ENCODE measurements around the gene TSPO. TPM values are rescaled to one million over a fixed set of nuclear protein-coding genes. Genes with fewer than 3 reads are reported as not detected.

TSPO gene
- total RNA-seq, 1 experiment from 2014 or later, result 187 TPM

DNA sequence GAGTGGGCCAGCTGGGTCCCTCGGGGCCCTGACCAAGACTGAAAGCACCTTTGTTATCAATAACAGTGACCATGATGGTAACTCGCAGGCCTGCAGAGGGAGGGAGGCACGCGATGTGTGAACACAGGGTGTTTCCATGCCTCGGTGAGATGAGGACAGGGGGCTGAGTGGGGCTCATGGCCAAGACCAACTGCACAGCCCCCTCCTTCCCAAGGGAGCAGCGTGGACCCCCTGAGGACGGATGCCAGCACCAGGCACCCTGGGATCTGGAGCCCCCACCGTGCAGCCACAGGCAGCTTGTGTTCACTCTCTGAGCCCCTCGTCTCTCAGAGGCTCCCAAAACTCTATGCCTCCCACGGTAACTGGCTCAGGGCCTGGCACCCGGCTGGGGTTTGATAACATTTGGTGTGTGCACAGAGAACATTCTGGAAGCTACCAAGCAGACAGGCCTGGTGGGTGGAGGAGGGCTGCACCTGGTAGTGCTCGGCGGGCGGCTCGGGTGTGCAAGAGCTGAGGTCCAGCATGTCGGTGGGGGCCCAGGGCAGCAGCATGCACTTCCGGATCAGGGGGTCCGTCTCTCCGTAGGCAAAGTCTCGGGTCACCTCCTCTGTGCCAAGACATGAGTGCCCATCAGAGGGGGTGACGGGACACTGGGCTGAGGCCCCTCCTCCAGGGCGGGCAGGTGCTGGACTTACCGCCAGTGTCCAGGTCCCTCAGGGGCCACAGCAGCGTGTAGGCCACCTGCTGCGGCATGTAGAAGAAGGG, 28.0 kb downstream of the TSPO start:
- no peak for DNase-seq (ENCODE audit: low spot score)

DNA sequence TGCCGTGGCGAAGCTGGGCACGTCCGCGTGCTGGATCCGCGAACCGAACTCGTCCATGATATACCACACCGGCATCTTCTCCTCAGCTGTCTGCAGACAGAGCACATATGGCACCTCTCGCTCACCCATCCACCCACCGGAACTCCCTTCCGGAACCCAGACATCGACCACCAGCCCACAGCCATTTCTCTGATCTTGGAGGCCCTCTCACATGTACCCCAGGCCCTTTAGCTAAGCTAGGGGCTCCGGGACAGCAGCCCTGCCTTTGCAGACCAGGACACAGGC, 28.5 kb downstream of the TSPO start:
- no peak for DNase-seq (ENCODE audit: low spot score)

DNA sequence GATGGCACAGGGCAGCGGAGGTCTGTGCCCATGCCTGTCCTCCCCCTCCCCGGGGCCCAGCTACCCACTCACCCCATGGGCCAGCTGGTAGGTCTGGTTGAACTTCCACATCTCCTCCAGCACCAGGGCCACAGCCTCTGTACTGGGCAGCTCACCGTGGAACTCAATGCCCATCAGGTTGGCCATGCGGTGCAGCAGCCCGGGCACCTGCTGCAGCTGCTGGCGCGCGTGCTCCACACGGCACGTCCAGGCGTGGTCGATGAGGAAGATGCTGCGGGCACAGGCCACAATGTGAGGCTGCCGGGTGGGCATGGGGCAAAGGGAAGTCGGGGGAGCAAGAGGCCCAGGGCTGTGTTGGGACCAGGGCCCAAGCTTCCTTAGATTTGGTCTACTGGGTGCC, 29.3 kb downstream of the TSPO start:
- DNase-seq (ENCODE audit: low spot score), result no peak

DNA sequence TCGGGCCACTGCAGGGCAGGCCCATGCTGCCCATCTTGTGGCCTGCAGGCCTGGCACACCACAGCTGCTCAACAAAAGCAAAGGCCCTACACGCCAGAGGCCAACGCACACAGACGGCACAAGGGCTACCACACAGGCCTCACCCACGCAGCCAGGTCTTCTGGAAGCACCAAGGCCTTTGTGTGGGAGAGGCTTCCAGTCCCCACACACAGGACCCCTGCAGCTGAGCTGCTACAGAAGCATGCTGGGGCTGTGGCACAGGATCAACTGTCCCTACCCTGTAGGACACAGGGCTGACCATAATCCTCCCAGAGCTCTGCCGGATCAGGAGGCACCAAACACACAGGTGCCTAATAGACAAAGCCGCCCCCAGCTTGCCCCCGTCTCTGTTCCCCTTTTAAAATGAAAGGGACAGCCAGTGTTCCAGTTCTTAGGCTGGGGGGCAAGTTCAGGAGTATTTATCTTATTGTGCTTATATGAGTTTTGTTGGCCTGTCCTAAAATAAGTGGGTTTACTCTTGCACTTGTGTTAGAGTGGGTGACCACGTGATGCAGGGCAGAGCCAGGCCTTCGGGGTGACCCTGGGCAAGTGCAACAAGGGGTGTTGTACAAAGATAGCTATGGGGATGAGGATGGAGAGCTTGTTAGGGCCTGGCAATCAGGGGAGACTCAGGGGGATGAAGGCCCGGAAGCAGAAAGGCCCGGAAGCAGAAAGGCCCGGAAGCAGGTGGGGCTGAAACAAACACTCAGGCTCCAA, 30.1 kb downstream of the TSPO start:
- DNase-seq (ENCODE audit: low spot score), result no peak

DNA sequence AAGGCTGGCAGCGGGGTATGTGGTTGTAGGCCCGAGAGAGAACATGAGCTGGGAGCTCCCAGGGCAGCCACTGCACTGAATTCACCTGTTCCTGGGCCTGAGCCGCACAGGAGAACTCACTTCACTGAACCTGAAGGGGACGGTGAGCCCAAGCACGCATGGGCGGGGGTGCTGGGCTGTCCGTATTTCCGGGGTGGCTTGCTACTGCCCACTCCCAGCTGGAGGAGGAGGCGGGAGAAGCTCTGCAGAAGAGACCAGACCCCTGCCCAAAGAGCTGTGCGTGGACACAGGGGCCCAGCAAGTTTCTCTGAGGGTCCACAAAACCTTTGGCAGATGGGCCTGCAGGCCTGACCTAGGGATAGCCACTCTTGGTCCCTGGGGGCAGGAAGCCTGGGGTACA, 30.8 kb downstream of the TSPO start:
- no peak for DNase-seq (ENCODE audit: low spot score)

DNA sequence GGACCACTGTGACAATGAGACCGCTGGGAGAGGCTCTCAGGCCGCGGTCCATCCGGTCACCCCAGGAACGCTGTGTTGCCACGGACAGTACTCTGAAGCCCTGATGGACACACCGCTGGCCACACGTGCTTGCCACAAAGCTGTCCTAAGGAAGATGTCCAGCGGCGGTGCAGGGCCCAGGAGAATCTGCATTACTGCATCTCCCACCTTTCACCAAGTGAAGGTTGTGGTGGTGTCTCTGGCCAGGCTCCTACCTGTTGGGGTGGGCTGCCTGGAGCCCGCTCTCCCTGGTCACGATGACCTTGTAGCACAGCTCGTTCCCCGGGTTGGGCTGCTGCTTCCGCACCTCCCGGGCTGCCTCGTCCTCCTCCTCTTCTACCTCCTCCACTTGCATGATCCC, 31.4 kb downstream of the TSPO start:
- no peak for DNase-seq (ENCODE audit: low spot score)

DNA sequence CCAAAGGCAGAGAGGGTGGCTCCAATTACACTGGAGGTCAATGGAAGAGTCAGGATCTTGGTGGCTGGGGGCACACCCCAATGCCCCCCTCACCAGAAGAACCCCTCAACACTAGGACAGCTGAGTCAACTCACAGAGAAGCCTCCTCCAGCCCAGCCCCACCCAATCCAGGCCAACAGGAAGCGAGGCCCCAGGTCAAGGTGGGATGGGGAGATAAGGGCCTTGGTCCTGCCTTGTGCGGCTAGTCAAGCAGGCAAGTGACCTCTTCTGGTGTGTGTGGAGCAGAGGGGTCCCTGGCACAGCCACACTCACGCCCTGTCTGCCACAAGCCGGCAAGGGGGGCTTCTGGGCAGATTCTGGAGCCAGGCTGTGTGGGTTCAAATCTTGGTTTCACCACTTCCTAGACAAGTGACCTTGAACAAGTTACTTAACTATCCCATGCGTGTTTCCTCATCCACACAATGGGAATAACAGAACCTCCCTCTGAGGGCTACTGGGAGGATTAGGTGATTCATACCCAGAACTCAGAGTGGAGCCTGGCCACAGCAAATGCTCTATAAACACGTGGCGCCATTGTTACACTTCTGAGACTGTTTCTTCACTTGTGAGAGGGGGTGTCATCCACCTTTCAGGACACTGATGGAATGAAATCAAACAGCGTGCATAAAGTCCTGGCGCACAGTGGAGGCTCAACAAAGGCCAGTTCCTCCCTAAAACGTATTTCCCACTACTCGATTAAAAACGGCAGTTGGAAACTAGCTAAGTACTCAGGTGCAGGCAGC, 32.3 kb downstream of the TSPO start:
- DNase-seq (ENCODE audit: low spot score), result peak; percentile 48

DNA sequence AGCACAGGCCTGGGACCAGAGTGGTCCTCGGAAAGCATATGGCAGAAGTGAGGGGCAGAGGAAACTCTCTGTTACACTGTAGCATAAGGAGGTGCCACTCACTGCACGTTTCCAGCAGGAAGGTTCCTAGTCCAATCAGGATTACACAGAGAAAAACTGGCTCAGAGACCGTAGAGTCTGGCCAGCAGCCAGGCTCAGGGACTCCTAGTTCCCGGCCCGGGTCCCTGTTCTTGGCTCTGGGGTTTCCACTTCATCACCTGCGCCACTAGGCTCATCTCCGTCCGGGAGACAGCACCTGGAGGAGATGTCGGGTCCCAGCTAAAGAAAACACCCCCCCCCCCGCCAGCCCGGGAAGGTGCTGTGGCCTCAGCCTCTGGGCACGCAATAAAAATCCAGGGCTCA, 34.5 kb downstream of the TSPO start:
- no peak for DNase-seq (ENCODE audit: low spot score)

DNA sequence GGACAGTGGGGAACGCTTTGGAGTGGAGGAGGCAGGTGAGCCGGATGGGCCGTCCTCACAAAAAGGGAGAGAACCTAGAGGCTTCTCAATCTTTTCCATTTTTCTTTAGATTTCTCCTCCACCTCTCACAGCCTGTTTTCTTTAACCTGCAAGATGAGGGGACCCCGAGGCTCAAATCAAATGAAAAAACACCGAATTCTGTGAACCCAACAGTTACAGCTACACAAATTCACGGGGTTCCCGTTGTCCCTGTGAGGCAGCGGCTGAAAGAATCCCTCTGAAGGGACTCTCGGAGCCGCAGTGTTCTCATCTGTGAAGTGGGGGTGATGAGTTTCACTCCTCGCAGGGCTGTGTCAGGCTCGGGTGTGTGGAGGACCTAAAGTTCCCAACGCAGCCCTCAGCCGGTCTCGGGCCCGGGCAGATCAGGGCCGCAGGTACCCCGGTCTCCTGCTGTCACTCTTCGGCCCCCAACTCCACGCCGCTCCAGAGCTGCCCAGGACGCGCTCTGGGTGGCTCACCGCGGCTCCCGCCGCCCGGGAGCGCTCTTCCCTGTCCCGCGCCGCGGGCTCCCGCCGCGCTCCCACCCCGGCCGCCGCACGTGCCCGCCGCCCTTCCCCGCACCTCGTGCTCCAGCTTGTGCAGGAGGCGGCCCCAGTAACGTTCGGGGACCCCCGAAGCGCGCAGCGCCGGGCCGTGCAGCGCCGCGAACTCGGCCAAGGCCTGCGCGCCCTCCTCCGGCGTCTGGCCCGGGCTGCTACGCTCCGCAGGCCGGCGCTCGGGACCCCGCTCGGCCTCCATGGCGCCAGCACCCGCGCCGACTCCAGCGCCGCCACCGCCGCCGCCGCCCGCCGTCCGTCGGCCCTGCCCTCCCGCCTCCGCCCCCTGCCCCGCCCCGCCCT, 35.2 kb downstream of the TSPO start, which contains the start of gene TTLL12:
TTLL12 (minus strand) TSS at position 863 of the 899 bp plus-strand sequence; CDS start at position 798, 65 bp downstream.
- no peak for DNase-seq (ENCODE audit: low spot score)

DNA sequence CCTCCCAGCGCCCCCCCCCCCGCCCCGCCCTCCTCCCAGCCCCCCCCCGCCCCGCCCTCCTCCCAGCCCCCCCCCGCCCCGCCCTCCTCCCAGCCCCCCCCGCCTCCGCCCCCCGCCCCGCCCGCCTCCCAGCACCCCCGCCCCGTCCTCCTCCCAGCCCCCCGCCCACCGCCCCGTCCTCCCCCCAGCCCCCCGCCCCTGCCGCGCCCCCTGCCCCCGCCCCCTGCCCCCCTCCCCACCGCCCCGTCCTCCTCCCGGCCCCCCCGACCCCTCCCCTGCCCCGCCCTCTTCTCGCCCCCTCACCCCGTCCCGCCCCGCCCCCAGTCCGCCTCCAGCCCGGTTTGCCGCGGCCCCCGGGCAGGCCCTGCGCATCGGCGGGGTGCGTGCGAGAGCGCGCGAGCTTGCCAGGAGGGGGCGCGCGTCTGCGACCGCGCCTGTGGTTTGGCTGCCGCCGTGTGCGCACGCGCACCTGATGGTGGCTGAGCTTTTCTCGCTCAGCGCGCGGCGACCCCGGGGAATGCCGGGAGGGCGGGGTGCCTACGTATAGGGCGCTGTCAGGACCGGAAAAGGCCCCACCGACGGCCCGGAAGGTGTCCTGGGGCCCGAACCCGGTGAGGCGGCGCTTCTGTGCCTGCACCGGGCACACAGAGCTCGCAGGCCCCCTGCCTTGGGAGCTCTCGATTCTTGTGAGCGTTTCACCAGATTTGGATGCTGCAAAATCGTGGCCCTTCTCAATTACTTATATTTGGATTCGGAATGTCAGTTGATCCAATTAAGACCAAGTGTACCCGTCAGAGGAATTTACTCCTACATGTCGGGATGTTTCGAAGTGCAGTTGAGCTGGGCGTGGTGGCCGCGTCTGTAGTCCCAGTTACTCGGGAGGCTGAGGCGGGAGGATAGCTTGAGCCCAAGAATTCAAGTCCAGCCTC, 36.1 kb downstream of the TSPO start:
- peak; percentile 90 for DNase-seq (ENCODE audit: low spot score)

DNA sequence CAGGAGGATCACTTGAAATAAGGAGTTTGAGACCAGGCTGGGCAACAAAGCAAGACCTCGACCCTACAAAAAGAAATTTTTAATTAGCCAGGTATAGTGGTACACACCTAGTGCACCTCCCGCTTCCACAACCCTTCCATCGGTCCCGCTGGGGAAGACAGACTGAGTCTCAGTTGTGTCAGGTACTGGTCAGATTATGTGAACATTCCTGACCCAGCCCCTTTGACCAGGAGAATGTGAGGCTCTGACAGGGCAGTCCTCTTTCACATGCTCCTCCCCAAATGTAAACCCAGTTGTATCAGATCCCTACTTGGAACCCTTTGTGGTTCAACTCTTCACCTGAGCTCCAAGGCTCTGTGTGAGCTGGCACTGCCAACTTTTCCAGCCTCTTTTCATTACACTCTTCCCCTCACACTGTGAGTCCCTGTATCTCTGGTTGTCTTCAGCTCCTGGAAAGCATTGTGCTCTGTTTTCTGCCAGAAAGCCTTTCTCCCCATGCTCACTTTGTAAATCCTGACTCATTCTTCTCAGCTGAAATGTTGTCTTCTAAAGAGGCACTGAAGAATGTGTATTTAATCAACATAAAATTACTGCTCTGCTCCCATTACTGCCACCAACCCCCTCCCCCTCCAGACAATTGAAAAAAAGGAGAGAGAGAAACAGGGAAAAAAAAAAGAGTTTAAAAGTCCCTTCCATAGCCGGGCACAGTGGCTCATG, 37.6 kb downstream of the TSPO start:
- DNase-seq (ENCODE audit: low spot score), result no peak

DNA sequence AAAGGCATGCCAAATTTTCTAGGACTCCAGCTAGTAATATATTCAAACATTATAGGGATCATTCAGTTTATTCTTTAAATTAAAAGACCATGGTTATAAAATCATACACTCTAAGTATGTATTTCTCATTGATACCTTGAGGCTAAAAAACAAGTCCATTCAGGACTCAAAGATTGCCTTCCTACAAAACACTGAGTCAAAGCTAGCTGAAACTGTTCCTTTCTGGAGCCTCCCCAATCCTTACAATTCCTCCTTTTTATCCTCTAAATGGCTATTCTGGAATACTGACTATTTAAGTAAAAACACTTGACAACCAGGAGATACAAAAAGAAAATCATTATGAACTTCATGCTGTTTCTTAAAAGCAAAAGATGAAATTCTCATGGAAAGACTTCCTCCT, 40.5 kb downstream of the TSPO start:
- no peak for DNase-seq (ENCODE audit: low spot score)

DNA sequence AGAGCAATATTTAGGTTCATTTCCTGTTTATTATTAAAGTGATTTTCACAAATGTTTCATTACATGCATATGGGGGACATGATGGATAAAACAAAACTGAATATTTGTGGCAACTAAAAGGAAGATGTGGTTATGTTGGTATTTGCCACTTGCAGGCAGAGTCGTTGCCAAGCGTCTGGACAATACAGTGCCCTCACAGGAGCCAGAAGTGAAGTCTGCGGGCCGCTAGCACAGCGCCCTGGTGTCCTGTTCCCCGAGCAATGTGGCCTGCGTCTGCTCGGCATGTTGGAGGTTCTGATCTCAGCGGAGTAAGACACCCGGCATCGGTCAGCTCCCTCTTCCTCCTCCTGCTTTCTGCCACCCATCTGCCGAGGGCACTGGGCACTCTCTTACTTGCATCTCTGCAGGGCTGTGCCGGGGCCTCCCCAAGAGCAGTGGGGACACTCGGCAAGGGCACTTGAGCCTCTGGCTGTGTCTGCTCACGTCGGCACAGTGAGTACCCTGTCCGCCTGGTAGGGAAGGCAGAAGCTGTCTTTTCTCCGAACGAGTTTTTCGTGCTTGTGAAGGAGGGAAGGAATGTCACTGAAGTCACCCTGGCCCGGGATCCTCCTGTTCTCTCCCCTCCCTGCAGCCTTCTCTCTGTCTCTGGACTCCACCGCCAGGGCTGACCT, 46.0 kb downstream of the TSPO start:
- DNase-seq (ENCODE audit: low spot score), result peak; percentile 70

DNA sequence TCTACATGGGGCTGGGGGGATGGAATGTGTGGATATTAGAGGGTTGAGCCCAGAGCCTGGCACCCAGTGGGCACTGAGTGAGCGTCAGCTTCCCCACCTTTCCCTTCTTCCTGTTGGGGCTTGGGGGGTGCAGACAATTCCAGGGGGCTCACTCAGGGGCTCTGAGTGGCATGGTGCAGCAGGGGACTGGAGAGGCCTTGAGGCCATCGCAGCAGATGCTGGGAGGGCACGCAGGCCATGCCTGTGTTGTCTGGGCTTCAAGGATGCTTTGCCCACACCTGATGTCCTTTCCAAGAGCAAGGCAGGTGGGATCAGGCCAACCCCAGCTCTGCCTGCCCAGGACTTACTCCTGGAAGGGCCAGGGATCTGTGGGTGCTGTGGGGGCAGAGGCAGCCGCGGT, 46.8 kb downstream of the TSPO start:
- no peak for DNase-seq (ENCODE audit: low spot score)

DNA sequence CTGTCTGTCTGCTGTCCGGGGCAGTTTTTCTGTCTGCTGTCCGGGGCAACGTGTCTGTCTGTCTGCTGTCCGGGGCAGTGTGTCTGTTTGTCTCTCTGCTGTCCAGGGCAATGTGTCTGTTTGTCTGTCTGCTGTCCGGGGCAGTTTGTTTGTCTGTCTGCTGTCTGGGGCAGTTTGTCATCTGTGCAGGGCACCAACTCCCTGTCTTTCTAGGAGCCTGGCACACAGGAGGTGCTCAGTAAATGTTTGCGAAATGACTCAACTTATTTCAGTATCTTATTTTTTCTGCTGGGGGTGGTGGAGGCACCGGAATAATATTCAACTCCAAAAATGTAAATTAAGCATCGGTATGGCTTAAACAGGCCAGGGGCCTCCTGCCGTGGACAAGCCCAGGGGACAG, 47.6 kb downstream of the TSPO start:
- no peak for DNase-seq (ENCODE audit: low spot score)

DNA sequence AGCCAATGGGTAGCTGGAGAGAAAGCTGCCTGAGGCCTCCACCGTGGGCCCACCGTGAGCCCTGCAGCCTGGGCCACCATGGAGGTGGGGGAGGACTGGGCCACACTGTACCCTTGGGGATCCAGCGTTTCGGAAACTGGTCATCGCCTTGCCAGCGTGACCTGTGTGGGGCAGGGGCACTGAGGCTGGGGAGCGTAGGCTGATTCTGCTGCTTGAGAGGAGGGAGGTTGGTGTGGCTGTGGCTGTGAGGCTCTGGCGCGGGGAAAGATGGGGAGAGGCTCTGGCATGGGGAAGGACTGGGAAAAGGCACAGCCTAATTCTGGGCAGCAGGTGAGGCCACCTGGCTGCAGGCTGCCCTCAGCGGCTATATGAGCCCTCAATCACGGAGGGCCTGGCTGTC, 48.2 kb downstream of the TSPO start:
- no peak for DNase-seq (ENCODE audit: low spot score)

DNA sequence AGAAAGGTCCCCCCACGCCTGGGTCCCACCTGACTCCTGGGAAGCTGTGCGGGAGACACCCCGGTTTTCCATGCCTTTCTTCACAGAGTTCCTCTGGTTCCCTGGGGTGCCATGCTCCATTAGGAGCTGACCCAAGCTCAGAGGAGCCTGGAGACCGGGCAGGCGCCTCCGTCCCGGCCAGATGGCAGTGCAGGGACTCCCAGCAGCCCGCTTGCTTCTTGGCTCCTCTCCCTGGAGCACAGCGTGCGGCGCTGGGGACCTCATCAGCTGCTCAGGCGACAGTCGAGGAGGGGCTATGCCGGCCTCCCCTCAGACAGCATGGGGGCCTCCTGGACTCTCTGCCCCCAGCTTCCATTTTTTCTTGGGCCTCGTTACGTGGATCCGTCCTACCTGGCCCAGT, 48.7 kb downstream of the TSPO start:
- DNase-seq (ENCODE audit: low spot score), result no peak

DNA sequence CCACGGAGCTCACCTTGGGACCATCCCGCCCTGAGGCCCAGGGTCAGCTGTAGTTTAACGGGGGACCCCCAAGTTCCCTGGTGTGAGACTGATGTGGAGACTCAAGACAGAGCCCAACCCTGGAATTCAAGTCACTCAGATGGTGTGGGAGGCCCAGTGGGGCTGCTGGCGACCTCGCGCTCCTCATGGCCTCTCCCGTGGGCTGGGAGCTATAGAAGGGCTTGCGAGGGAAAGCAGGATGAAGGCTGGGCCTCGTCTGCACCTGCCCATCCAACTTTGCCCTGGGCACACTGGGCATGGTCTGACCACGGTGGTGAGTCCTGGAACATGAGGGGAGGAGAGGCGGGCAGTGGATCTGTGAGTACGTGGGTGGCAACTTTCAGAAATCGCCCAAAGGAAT, 49.2 kb downstream of the TSPO start:
- no peak for DNase-seq (ENCODE audit: low spot score)

DNA sequence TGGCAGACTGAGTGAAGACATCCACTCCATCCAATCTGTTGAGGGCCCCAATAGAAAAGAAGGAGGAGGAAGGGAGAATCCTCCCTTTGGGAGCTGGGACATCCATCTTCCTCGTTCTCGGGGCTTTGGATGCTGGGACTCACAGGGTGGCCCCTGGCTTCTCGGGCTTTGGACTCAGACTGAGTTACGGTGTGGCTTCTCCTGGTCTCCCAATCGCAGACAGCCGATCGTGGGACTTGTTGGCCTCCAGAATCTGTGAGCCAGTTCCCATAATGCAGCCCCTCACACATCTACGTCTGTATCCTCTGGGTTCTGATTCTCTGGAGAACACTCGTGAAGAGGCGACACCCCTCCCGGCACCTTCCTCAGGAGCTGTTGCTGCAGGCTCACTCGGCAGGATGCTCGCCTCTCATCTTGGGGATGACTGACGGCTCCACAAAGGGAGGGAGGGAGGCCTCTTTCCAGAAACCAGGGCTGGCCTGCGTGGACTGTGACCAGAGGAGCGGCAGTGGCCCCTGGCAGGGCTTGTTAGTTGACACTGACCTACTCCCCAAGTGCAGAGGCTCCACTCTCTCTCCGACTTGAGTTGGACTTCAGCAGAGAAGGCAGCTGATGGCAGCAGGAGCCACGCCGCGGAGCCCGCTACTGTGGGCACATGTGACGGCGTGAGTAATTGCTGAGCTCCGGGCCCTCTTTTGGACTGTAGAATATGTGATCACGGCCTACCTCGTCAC, 50.3 kb downstream of the TSPO start:
- no peak for DNase-seq (ENCODE audit: low spot score)

All from H4 (cell line).